Ishikawa (cell line): ENCODE data around the gene STARD8.

Experiments used
- CEBPB ChIP-seq: IDR thresholded peaks from 2 replicates; pipeline ENCODE4 v1.6.1; 2012
- CREB1 ChIP-seq: IDR thresholded peaks from 2 replicates; pipeline ENCODE4 v1.6.1; 2012; ENCODE audit warnings: low read depth
- EP300 ChIP-seq: IDR thresholded peaks from 2 replicates; pipeline ENCODE4 v1.6.1; 2012; ENCODE audit warnings: borderline replicate concordance
- RAD21 ChIP-seq: IDR thresholded peaks from 2 replicates; pipeline ENCODE4 v1.6.1; 2012; ENCODE audit warnings: low read depth
- YY1 ChIP-seq: IDR thresholded peaks from 2 replicates; pipeline ENCODE4 v1.6.1; 2012; ENCODE audit warnings: low read depth

DNA sequence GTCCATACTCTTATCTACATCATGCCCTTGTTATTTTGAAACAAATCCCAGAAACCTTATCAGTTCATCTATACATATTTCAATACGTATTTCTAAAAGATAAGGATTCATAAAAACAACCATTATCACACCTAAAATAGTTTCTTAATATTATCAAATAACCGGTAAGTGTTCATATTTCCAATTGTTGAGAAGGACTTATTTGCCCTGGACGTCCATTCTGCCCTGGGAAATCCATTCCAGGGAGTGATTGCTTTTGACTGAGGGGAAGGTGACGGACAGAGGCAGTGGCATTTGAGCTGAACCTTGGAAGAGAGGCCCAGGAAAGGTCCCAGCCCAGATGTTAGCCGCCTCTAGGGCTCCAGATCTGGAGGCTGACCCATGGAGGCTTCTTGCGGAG lies 49.6 kb downstream of the STARD8 start:
- TF ChIP-seq CEBPB (no peak), RAD21 (no peak), CREB1 (no peak), YY1 (no peak), EP300 (no peak)
